Measurements from ENCODE around the gene TMEM163. TPM values are rescaled to one million over a fixed set of nuclear protein-coding genes. Genes with fewer than 3 reads are reported as not detected.

The TMEM163 gene
- total and polyA plus RNA-seq, 3 donors from 2014 or later = 24.0 to 44.3 (median 37.3) TPM

DNA sequence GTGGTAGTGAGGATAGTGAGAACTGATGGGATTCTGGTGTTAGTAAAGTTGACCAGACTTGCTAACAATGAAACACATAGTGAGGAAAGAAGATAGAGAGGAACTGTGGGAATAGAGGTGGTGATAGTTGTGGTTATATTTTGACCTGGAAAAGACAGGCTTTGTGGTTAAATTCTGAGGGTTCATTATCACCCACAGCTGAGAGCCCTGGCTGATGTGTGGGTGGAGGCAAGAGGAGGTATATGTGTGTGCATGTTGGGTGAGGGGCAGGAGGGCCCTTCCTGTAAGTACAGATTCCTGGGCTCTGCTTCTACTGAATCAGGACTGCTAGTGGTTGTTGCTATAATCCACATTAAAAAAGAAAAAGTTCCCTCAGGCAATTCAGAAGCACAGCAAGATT is 26.2 kb upstream of the TMEM163 start:
- DNase-seq = no peak
- H3K36me3 ChIP-seq (ENCODE audit: low read depth, missing control alignments) = no peaks in the 10 kb centered on the region
- TF ChIP-seq, protein P1, sequence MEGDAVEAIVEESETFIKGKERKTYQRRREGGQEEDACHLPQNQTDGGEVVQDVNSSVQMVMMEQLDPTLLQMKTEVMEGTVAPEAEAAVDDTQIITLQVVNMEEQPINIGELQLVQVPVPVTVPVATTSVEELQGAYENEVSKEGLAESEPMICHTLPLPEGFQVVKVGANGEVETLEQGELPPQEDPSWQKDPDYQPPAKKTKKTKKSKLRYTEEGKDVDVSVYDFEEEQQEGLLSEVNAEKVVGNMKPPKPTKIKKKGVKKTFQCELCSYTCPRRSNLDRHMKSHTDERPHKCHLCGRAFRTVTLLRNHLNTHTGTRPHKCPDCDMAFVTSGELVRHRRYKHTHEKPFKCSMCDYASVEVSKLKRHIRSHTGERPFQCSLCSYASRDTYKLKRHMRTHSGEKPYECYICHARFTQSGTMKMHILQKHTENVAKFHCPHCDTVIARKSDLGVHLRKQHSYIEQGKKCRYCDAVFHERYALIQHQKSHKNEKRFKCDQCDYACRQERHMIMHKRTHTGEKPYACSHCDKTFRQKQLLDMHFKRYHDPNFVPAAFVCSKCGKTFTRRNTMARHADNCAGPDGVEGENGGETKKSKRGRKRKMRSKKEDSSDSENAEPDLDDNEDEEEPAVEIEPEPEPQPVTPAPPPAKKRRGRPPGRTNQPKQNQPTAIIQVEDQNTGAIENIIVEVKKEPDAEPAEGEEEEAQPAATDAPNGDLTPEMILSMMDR (IDR thresholded peaks at IDR 0.05) = no peak
- no peak for TF ChIP-seq POLR2A (IDR thresholded peaks at IDR 0.05)
- intact Hi-C loops (cut with DNase I; ENCODE audit: low total_unique reads) = no loop called here
- no peaks in the 10 kb centered on the region for H3K4me1 ChIP-seq
- H3K27ac ChIP-seq = no peak overlapping the region
- H3K9me3 ChIP-seq = no peaks in the 10 kb centered on the region
- H3K4me3 ChIP-seq = no peak overlapping the region
- no peaks in the 10 kb centered on the region for H3K27me3 ChIP-seq

DNA sequence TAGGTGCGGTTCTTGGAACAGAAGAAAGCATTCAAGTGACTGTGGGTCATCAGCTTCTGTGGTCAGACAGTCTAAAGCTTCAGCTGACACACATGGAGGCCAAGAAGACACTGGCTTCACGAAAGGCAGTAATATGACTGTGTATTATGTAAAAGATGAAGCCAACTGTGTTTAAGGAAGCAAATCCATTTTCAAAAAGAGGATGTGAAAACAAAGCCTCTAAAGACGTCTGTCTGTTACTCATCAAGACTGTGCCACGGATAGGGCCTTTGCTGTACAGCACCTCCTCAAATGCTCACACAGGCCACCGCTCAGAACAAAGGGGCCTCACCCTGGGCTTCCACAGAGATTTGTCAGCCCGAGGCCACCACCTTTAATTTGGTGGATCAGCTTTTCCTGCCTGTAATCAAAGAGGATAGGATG is 21.1 kb upstream of the TMEM163 start:
- no peak overlapping the region for H3K27ac ChIP-seq
- no peaks in the 10 kb centered on the region for H3K9me3 ChIP-seq
- no peak overlapping the region for H3K4me3 ChIP-seq
- intact Hi-C loops (cut with DNase I; ENCODE audit: low total_unique reads) = no loop called here
- 78 to 90% methylated on average over 6 of the region's 6 CpGs for WGBS, 2 donors
- no peaks in the 10 kb centered on the region for H3K36me3 ChIP-seq (ENCODE audit: low read depth, missing control alignments)
- peaks cover 3% of the 10 kb centered on the region for H3K4me1 ChIP-seq
- no peaks in the 10 kb centered on the region for H3K27me3 ChIP-seq
- TF ChIP-seq POLR2A (IDR thresholded peaks at IDR 0.05) = no peak
- TF ChIP-seq, protein P1 (IDR thresholded peaks at IDR 0.05) = no peak
- no peak for DNase-seq

DNA sequence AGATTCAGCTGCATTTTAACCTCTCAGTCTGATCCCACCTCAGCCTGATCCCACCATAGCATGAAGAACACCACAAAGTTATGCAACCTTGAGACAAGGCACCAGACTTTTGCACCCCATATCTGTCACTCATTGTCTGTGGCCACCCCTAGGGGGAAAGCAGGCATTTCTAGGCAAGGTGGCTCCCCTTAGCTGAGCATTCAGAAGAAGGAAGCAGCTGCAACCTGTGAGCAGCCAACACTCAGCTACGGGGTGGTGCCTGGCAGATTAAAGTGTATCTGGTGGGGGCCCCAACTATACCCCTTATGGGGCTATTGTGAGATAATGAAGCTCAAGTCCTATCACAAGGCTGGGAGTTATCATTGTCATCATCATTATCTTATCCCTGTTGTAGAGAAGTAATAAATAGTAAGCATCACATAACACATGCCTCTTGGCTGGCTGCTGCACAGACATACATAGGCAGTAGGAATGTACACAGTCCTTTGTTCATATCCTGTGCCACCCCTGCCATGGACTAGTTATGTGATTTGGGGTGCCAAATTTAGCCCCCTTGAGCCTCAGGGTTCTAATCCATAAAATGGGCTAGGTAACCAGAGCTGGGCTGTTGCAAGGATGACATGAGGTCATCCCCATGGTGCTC is 20.6 kb upstream of the TMEM163 start:
- 95 to 100% methylated on average over 1 of the region's 1 CpG for WGBS, 2 donors
- no peaks in the 10 kb centered on the region for H3K9me3 ChIP-seq
- TF ChIP-seq POLR2A (IDR thresholded peaks at IDR 0.05) = no peak
- intact Hi-C loops (cut with DNase I; ENCODE audit: low total_unique reads) = no loop called here
- no peaks in the 10 kb centered on the region for H3K27me3 ChIP-seq
- peaks cover 3% of the 10 kb centered on the region for H3K4me1 ChIP-seq
- no peak overlapping the region for H3K27ac ChIP-seq
- H3K36me3 ChIP-seq (ENCODE audit: low read depth, missing control alignments) = no peaks in the 10 kb centered on the region
- no peak overlapping the region for H3K4me3 ChIP-seq
- no peak for DNase-seq

DNA sequence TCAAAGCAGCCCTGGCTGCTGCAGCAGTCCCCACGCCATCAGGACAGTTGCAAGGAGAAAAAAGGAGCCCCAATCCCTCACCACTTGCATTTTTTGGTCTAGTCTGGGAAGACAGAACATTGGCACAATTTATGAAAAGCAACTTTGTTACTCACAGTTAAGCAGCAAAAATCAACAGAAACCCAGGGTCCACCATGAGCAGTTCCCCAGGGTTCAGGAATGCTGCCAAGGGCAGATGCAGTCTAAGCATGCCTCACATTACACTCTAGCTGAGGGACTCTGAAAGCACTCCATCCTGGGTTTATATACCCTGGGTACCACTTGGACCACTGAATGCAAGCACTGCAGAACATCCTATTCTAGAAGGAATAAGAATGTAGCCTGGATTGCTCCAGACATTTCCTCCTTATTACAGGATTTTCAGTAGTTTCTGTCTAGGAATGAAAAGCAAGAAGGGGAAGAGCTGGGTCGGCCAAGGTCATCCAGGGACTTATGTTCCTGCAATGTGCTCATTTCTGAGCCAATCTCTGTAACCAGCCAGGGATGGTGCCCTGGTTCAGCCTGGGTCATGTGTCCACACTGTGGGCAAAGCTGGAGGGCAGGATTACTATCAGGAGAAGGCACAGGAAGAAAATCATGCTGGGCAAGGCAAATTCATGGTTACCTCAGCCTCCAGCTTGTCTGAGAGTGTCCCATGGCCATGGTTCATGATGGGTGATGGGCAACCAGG is 19.5 kb upstream of the TMEM163 start:
- intact Hi-C loops (cut with DNase I; ENCODE audit: low total_unique reads) = no loop called here
- Histone ChIP-seq H3K27ac (no peak overlapping the region), H3K9me3 (no peaks in the 10 kb centered on the region), H3K27me3 (no peaks in the 10 kb centered on the region), H3K36me3 (ENCODE audit: low read depth, missing control alignments) (no peaks in the 10 kb centered on the region), H3K4me3 (no peak overlapping the region), H3K4me1 (peaks cover 3% of the 10 kb centered on the region)
- no peak for DNase-seq
- WGBS, 2 donors = 39 to 67% methylated on average over 1 to 2 of the region's 2 CpGs
- no peak for TF ChIP-seq POLR2A (IDR thresholded peaks at IDR 0.05)
- TF ChIP-seq, protein P1 (IDR thresholded peaks at IDR 0.05) = no peak

DNA sequence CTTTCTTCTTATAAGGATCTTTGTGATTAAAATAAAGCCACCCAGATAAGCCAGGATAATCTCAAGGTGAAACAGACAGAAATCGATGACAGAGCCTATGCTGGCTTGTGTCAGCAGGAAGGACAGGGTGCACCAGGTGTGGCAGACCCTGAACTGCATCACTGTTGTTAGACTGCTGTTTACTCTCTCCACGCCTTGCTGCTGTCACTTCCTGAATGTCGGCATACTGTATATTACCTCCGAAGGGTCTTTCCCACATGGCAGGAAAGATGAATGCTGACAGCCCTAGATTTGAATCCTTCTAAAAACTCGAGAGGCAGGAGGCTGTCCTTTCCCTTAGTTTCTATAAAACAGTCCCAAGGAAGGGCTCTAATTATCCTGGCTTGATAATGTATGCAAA is 18.9 kb upstream of the TMEM163 start:
- Histone ChIP-seq H3K27me3 (no peaks in the 10 kb centered on the region), H3K4me3 (no peak overlapping the region), H3K9me3 (no peaks in the 10 kb centered on the region), H3K27ac (no peak overlapping the region), H3K4me1 (peaks cover 3% of the 10 kb centered on the region), H3K36me3 (ENCODE audit: low read depth, missing control alignments) (no peaks in the 10 kb centered on the region)
- intact Hi-C loops (cut with DNase I; ENCODE audit: low total_unique reads) = no loop called here
- no peak for DNase-seq
- 65 to 82% methylated on average over 5 of the region's 5 CpGs for WGBS, 2 donors
- TF ChIP-seq, protein P1 (IDR thresholded peaks at IDR 0.05) = no peak
- no peak for TF ChIP-seq POLR2A (IDR thresholded peaks at IDR 0.05)
